ENCODE data around the gene ZNF541.

- TF ChIP-seq CTCF (IDR thresholded peaks at IDR 0.05) (no peak), POLR2A (IDR thresholded peaks at IDR 0.05) (no peak)
These were observed 28.9 kb downstream of the ZNF541 start for GRCh38 chr19:47544075-47544474.

Data from uterus (tissue), 2 donors.